ENCODE data around the gene TPO.
"Not testable (repeated sequence)": the region's sequence is repeated elsewhere in the genome, so short reads cannot be mapped to it uniquely, and the experiment has no call there.

The TPO gene

DNA sequence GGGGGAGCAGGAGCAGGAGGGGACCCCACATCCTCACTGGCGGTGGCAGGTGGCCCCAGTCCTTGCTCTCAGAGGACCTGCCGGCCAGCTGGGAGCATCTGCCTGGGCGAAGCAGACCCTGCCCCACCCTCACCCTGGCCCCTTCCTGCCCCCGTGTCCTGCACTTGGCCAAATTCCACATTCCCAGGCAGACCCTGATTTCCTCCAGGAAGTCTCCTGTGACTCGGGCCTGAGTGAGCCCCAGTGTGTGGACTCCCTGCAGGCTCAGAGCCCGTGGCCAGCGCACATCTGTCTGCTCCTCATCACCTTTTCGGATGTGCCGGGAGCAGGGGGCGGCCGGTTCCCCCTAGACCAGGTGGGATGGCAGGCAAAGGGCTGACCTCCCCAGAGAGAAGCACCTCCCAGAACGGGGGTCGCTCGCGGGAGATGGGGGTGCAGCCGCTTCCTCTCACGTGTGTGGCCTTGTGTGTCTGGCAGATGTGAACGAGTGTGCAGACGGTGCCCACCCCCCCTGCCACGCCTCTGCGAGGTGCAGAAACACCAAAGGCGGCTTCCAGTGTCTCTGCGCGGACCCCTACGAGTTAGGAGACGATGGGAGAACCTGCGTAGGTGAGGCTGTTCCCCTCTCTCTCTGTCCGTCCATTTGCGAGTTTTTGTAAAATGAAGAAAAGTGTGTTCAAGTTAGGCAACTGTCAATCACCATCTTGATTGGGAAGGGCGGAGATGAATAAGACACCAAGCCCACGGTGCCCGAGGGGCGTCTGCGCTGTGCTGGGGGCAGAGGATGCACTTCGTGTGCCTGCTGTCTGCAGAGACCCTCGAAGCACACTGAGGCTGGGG lies 90.4 kb downstream of the TPO start:
- DNase-seq (ENCODE audit: low read depth) = no peak

DNA sequence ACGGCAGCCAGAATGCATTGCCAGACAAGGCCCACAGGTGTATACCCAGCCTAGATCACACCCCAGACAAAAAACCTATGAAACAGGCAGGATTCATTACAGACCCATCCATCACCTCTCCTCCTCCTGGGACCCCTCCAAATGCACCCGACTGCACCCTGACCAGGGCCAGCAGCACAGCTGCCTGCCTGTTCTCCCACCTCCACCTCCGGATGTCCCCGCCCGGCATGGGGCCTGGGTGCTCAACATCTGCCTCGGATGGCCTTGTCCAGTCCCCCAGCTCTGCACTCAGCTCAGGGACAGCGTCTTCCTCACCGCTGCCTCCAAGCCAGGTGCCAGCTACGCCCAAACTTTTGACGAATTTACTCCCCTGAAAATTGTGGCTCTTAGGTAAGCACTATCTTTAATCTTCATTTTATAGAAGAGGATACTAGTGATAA lies 91.1 kb downstream of the TPO start:
- no peak for DNase-seq (ENCODE audit: low read depth)

DNA sequence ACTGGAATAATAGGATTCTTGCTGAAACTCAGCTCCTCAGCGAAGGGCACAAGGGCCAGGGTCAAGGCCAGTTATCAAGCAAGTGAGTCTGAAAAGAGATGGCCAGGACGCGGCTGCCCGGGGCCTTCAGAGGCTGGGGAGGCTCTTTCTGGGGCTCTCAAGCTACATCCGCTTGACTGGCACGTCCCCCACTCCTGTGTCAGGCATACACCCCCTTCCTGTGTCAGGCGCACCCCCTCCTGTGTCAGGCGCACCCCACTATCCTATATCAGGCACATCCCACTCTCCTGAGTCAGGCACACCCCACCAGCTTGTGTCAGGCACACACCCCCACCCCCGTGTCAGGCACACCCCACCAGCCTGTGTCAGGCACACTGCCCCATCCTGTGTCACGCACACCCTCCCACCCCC lies 91.8 kb downstream of the TPO start:
- no peak for DNase-seq (ENCODE audit: low read depth)

DNA sequence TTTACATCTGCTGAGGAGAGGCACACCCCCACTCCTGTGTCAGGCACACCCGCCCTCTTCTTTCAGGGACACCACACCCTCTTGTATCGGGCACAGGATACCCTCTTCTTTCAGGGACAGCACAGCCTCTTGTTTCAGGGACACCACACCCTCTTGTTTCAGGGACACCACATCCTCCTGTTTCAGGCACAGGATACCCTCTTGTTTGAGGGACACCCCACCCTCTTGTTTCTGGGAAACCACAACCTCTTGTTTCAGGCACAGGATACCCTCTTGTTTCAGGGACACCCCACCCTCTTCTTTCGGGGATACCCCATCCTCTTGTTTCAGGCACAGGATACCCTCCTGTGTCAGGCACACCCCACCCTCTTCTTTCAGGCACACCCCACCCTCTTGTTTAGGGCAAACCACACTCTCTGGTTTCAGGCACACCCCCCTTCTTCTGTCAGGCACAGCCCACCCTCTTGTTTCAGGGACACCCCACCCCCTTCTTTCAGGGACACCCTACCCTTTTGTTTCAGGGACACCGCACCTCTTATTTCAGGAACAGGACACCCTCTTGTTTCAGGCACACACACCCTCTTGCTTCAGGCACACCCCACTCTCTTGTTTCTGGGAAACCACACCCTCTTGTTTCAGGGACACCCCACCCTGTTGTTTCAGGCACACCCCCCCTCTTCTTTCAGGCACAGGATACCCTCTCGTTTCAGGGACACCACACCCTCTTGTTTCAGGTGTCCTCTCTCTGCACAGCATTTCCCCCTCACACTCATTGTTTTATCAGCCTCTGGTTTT lies 96.2 kb downstream of the TPO start:
- DNase-seq (ENCODE audit: low read depth) = no peak

DNA sequence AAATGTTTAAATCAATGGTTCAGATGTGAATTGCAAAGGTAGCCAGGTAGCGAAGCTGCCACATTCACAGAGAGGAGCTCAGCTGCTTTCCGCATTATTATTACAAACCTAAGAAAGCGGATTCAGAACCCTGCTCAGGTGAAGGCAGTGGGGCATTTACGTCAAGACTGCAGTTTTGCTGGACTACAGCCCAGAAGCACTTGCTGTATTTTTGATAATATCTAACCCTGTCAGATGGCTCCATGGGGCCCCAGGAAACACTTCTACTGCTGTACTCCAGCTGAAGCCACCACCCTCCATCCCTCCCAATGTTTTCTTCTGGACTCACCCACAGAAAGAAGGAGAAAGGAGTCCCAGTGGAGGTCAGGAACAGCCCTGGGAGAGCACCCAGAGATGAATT lies 96.9 kb downstream of the TPO start:
- DNase-seq (ENCODE audit: low read depth) = no peak

DNA sequence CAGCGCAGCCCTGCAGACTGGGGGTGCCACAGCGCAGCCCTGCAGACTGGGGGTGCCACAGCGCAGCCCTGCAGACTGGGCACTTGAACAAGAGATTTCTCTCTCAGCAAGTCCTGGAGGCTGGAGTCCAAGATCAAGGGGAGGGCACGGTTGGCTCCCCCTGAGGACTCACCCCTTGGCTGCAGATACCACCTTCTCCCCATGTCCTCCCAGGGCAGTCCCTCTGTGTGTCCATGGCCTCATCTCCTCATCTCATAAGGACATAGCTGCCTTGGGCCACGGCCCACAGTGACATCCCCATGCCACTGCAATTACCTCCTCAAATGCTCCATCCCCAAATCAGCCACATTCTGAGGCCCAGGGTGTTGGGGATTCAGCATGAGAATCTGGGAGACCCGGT lies 98.2 kb downstream of the TPO start:
- no peak for DNase-seq (ENCODE audit: low read depth)

DNA sequence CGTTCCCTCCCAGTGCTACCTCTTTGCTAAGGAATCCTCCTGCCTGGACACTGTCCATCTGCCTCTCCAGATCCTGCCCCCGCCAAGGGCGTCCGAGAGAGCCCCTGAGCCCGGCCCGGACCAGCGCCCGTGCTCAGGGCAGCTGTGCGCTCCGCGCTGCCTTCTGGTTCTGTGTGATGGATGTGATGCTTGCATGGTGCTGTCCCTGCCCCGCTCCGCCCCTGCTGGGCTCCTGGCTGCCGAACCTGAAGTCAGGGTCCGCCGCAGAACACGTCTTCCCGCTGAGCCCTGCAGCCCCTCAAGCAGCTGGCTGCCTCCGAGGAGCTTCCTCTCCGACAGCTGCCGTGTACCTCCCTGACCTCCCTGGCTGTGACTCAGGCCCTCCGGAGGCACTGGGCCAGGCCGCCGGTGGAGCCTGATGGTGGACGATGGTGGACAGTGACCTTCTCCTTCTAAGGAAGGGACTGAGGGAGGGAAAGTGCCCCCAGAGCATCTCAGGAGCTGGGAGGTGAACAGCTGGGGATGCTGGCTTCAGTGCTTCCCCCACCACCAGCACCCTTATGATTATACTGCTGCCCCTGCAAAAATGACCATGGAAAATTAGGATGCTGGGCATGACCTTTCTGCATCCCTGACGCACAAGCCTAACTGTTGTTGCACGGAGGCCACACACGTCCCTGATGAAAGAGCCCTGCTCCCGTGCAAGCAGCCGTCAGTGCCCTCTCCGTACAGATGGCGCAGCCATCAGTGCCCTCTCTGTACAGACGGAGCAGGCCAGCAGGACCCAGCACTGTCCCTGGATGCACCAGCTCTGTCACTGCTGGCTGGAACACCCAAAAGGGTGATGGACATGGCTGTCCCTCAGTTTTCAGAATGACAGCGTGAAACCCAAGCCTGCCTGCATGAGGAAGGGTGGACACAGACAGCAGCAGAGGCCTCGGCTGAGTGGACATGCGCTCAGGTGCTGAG lies 99.3 kb downstream of the TPO start:
- DNase-seq (ENCODE audit: low read depth) = no peak

DNA sequence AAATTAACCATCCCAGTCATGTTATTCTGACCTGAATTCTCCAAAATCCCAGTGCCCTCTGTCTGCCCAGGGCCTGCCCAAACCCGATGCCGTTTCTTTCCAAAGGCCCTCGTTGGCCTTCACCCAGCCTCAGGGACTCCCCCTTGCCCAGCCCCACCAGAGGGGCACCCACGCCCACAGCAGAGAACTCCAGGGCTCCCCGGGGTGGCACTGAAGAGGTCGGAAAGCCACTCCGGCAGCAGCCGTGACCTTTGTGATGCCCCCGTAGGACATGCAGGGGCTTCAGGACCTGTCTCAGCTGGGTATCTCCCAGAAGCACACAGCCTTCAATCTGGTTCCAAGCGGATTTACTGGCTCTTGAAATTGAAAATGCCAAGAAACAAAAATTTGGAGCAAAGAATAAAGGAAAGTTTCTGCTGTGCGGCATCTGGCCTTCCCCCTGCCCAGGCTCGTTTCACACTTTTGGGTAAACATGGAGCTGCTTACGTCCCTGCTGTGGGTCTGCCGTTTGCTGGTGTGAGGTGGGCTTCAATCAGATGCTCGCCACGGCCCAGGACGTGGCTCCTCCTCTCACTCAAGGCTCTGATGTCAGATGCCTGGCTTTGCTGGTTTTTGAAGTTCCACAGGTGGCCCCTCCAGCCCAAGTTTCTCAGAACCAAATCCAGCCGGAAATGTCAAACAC lies 101.3 kb downstream of the TPO start:
- DNase-seq (ENCODE audit: low read depth) = no peak

DNA sequence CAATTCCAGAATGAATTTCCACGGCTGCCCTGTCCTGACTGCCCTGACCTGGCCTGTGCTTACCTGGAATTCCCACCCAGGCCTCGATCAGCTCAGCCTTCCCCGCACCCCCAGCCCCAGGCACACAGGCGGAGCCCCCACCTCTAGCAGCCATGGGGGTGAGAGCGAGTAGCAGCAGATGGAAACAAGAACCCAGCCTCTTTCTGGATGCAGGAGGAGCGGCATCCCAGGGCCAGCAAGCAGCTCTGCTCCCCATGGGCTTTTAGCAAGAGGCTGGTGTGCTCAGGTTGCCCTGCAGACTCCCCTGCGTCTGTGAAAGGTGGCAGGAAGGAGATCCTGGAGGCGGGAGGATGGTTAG lies 101.8 kb downstream of the TPO start:
- no peak for DNase-seq (ENCODE audit: low read depth)

DNA sequence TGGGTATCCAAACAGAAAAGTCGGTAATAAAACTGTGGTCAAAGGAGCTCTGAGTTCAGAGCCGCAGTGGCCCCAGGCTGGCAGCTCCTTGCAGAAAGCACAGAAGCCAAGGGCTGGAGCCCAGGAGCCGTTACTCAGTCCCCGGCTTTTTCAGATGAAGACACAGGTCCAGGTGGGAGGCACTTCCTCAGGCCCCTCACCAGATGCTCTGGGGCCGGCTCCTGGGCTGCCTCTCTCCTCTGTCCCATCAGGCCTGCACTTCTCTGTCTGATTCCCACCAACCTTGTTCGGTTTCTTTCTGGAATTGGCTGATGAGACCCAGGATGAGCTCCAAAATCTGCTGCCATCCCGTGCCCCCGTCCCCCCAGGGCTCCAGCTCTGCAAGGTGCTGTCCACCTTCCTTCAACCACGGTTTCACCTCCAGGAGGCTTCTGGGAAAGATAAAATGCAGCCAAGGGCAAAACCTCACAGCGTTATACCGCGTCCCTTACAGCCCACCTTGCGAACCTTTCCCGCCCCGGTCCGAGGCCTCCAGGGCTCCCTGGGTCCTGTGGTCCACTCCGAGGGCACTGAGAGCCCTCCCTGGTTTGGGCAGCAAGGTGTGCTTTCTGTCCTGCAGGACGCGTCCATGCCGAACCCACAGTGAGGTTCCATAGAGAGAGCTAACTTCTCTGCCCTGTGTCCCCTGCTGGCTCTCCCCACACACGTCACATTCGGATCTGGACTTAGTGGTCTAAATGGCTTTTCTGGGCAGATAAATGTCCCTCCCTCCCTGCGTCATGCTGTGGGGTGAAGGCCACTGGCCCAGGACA lies 102.9 kb downstream of the TPO start:
- no peak for DNase-seq (ENCODE audit: low read depth)

DNA sequence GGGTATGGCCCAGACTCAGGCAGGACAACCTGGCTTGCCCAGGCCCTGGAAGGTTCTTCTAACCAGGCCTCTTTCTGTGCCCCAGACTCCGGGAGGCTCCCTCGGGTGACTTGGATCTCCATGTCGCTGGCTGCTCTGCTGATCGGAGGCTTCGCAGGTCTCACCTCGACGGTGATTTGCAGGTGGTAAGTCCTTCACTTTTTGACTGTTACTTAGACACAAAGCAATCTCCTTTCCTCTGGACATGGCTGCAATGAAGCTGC lies 103.5 kb downstream of the TPO start:
- DNase-seq (ENCODE audit: low read depth) = no peak

DNA sequence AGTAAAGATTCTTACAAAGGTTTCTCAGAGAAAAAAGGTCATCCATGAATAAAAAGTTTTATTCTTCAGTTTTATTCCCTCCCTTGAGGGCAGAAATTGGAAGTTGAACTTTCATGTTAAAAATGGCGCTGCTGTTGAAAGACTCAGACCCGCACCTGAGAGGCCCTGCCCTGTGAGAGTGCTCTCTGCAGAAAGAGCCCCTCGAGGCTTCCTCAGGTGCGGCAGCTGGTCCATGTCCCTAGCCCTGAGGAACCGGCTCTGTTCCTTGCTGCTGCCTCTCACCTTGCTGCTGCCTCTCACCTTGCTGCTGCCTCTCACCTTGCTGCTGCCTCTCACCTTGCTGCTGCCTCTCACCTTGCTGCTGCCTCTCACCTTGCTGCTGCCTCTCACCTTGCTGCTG lies 104.0 kb downstream of the TPO start:
- not testable (repeated sequence) for DNase-seq (ENCODE audit: low read depth)

DNA sequence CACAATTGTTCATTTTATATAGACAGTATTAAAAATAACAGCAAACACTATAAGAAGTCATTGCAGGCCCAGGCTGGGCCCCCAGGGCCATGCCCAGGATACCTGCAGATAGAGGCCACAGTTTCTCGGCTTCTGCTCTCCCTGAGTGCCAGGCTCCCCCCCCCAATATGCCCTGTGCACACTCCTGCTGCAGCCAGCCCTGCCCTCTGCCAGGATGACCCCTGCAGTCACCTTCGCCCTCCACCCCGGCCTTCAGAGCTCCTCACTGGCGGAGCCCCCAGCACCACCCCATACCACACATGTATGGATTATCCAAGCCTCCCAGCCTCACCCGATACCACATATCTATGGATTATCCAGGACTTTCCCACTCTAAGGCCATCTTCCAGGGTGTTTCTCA lies 104.5 kb downstream of the TPO start:
- DNase-seq (ENCODE audit: low read depth) = no peak

DNA sequence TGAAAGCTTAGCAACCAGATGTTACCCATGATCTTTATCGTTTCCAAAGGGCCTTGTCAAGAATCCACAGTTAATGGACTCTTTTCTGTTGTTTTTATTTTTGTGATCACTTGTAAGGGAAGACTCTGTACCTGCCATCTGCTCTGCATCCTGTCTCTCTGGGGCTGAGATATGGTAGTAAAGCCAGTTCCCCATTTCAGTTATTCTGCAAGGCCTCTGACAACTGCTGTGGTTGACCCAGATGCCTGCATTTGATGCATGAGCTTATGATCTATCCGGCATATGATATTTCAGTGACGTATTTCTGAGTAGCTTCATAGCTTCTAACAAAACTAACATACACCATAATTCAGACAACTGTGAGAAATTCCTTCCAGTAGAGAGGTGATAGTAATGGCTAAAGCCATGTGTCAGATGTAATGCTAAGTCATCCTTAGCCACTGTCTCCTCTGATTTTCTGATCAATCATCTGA lies 105.1 kb downstream of the TPO start:
- no peak for DNase-seq (ENCODE audit: low read depth)

DNA sequence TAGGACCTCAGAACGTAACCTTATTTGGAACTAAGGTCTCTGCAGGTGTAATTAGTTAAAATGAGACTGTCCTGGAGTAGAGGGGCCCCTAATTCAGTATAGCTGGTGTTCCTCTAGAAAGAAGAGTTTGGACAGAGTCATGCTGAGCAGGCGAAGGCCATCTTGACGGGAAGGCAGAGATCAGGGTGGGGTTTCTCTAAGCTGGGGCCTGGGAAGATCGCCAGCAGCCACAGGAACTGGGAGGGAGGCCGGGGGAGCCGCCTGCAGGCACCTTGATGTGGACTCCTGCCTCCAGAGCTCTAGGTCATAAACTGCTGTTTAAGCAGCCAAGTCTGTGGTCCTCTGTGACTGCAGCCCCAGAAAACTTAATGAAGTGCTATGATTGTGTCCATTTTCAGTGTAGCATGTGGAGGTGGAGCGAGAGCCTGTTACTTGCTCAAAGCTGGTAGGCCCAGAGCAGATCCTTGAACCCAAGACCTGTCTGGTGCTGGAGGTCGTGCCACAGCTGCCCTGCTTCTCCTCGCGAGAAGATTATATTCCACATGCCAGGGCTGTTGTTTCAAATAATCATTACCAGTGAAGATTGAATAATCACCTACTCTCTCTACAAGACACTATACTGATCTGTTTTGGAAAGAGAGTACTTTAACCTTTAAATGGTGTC lies 105.7 kb downstream of the TPO start:
- no peak for DNase-seq (ENCODE audit: low read depth)

DNA sequence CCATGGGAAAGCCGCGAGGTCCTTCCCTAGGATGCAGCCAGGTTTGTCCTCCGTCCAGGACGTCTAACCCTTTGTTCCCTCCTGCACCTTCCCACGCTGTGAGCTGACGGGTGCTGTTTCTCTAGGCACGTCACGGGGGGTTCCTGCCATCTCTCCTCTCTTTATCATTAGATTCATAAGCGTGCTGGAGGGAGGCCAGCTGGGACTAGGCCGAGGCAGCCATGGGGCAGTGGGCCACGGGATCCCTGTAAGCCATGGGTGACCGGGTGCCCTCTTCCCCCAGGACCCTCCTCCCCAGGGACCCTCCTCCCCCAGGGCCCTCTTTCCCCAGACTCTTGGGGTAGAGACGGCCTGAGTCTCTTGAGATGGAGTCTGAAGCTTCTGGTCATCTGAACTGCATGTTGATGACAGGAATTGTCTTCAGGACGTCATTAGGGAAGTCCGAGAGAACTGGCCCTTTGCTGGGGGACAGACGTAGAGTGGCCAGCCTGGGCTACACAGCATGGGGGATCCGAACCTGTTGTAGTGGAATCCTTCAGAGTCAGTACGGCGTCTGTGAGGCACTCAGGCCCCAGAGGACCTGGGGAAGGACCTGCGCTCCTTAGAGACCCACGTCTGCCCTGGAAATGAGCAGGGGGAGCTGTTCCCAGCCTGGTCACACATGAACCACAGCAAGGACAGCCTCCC lies 108.1 kb downstream of the TPO start:
- DNase-seq (ENCODE audit: low read depth) = no peak

DNA sequence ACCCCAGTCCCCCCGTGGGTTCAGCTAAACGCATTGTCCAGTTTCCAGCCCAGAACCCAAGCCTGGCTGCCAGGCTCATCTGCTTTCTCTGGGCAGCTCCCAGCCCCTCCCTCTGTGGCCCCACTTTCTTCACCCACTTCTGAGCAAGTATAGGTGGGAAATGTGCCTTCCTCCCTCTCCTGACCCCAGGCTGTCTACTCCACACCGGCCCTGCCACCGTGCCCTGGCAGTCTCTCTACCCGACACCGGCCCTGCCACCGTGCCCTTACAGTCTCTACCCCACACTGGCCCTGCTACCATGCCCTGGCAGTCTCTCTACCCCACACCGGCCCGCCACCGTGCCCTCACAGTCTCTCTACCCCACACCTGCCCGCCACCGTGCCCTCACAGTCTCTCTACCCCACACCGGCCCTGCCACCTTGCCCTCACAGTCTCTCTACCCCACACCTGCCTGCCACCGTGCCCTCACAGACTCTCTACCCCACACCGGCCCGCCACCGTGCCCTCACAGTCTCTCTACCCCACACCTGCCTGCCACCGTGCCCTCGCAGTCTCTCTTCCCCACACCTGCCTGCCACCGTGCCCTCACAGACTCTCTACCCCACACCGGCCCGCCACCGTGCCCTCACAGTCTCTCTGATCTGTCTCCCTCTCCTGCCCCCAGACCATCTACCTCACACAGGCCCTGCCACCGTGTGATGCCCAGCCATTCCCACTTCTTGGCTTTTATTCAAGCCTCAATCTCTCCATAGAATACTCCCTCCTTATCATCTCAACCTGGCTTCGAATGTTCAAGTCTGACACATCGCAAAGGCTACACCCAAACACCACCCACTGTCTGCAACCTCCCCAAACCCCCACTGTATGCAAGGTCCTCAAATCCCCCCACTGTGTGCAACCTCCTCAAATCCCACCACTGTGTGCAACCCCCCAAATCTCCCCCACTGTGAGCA lies 108.9 kb downstream of the TPO start:
- no peak for DNase-seq (ENCODE audit: low read depth)

DNA sequence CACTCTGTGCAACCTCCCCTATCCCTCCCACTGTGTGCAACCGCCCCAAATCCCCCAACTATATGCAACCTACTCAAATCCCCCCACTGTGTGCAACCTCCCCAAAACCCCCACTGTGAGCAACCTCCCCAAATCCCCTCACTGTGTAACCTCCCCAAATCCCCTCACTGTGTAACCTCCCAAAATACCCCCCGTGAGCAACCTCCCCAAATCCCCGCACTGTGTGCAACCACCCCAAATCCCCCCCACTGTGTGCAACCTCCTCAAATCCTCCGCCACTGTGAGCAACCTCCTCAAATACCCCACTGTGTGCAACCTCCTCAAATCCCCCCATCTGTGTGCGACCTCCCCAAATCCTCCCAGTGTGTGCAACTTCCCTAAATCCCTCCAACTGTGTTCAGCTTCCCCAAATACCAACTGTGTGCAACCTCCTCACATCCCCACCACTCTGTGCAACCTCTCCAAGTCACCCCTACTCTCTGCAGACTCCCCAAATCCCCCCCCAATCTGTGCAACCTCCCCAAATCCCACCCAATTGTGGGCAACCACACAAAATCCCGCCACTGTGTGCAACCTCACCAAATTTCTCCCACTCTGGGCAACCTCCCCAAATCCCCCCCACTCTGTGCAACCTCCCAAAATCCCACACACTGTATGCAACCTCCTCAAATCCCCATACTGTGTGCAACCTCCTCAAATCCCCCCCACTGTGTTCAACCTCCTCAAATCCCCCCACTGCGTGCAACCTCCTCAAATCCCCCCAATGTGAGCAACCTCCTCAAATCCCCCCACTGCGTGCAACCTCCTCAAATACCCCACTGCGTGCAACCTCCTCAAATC lies 114.1 kb downstream of the TPO start:
- DNase-seq (ENCODE audit: low read depth) = no peak

Data from activated T-helper 9 cell treated with anti-CD3 and anti-CD28 coated beads, Interleukin-2, amount 50 U/mL, for 16 hours (primary cell).